Fibroblast of skin of abdomen (primary cell): ENCODE measurements around the gene MTHFSD. TPM values are rescaled to one million over a fixed set of nuclear protein-coding genes. Genes with fewer than 3 reads are reported as not detected.
"Not testable (repeated sequence)": the region's sequence is repeated elsewhere in the genome, so short reads cannot be mapped to it uniquely, and the experiment has no call there.

ENCODE experiments used
- DNase-seq: peaks from one replicate; pipeline ENCODE4 v3.0.0-alpha.2; 2013
- polyA plus RNA-seq, 2 experiments: library from polyadenylated mRNA; unstranded; fragments of 120-200 nt; gene quantifications; one replicate each; pipeline ENCODE4 v1.2.1, GENCODE V29; 2013; ENCODE audit not compliant: insufficient read length in 2 of 2

The MTHFSD gene, protein sequence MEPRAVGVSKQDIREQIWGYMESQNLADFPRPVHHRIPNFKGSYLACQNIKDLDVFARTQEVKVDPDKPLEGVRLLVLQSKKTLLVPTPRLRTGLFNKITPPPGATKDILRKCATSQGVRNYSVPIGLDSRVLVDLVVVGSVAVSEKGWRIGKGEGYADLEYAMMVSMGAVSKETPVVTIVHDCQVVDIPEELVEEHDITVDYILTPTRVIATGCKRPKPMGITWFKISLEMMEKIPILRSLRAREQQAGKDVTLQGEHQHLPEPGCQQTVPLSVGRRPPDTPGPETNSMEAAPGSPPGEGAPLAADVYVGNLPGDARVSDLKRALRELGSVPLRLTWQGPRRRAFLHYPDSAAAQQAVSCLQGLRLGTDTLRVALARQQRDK
- polyA plus RNA-seq (2013, experiment 1 of 2; ENCODE audit: insufficient read length), result 12.9 TPM
- 12.8 TPM for polyA plus RNA-seq (2013, experiment 2 of 2; ENCODE audit: insufficient read length)

DNA sequence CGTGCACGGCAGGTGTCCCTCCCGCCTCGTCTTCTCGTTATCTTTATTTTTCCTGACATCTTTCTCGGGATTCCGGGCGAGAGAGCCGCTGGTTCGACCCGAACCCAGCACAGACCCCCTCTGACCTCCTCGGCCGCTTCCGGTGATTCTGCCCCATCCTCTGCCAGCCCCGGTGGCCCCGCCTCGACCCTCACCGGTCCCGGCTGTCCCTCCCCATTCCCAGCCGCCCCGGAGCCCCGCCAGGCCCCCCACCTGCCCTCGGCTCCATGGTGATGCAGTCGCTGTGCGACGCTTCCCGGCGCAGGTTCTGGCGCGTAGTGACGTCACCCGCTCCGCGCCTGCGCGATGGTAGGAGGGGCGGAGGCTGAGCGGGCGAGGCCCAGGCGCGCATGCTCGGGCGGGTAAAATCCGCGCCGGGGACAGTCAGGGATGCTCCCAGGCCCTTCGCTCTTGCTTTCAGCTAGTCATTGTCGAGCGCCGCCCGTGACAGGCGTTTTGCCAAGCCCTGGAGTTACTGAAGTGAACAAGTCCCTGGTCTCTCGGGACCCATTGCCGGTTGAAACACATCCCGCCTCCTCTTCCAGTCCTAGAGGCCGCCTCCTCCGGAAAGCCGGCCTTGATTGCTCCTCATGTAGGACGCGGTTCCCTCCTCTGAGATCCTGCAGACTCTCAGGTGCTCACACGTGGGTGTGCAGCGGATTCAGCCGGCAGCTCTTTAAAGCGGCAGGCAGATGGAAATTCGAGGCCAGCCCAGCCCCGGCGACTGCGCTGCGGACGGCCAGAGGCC, at the start of gene MTHFSD:
Gene MTHFSD (minus strand): TSS at position 319 of the 787 bp plus-strand sequence. CDS start 51 bp downstream, at position 268.
- peak; percentile 93 for DNase-seq

DNA sequence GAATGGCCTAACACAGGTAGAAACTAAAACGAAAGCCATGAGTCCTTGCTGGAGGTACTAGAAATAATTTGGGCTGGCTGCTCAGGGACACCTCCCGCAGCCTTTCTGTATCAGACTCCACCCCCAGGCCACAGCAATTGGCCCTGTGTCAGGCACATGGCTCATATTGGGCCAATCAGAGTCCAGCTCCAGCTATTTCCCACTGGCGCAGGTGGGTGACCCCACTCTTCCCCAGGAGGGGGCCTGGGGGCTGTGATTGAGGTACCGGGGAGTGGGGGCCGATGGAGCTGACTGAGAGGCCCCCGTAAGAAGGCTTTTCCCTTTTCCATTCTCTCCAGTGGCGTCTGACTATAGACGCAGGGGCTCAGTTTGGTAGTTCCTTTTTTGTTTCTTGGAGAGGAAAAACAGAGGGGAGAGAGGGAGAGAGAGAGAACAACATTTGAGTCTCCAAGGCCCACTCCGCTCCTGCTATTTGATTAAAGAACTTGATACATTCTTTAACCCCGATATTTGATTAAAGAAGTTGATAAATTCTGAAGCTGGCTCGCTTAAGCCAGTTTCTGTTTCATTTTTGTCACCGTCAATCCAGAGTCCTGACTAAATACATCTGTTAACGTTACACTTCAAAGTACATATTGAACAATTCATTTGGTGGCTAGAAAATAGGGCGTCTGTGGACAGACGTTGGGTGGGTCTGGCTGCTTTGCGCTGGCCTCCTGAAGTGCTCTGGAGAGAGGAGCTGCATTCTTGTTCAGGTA, 49.6 kb upstream of the MTHFSD start:
- no peak for DNase-seq

DNA sequence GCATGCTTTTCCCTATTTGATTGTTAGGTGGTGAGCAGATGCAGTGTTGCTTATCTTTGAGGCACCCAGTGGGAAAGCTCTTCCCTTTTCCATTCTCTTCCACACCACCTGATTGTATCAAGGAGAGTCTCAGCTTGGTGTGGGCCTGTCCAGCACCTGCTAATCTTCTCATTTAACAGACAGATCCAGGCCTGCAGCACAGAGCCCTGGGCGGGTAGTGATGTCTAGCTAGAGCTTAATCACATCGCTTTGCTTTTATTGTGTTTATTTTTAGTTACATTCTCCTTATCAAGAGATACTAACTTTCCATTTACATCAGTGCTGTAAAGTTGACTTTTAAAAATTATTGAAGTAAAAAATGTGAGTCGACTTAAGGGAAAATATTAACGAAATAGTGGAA, 47.5 kb upstream of the MTHFSD start:
- no peak for DNase-seq

DNA sequence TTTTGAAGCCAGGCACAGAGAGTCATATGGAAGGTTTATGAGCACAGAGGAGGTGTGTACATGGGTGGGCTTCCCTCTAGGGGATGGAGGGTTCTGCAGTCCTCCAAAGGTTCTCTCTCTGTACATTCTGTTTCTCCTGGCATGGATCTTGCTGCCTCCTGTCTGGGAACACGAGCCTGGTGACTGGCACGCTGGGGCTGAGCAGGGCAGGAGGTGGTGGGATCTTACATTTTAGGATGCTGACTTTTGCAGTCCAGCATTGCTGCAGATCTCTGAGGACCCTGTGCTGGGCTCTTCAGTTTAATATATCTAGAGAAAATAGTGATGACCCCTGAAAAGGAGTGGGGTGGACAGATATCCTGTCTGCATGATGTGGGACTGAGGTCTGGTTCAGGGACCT, 46.3 kb upstream of the MTHFSD start:
- DNase-seq, result no peak

DNA sequence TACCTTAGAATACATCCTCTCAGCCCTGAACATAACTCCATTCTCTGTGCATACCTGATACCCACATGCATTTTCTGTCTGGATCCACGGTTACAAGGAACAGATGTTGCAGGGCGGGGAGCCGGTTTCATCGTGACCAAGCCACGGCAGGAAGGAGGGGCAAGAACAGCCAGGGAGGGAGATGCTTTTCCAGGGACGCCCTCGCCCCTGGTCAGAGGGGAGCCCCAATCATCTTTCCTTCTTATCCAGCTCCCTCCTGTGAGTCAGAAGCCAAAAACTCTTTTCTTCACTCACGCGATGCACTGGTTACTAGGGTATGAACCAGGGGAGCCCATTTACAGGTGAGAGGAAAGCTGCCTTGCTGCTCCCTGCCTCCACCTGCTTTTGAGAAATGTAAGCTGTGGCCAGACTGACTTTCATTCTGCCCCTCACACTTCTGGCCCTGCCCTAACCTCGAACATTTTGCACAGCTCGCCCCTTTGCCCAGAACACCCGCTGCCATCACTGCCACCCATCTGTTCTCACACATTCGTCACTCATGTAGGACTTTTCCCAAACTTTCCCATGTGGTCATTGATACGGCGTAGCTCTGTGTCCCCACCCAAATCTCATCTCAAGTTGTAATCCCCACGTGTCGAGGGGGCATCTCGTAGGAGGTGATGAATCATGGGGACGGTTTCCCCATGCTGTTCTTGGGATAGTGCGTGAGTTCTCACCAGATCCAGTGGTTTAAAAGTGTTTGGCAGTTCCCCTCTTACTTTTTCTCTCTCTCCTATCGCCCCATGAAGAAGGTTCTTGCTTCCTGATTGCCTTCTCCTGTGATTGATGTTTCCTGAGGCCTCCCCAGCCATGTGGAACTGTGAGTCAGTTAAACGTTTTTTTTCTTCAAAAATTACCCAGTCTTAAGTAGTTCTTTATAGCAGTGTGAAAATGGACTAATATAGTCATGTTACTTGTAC, 43.9 kb upstream of the MTHFSD start:
- peak; percentile 83 for DNase-seq

DNA sequence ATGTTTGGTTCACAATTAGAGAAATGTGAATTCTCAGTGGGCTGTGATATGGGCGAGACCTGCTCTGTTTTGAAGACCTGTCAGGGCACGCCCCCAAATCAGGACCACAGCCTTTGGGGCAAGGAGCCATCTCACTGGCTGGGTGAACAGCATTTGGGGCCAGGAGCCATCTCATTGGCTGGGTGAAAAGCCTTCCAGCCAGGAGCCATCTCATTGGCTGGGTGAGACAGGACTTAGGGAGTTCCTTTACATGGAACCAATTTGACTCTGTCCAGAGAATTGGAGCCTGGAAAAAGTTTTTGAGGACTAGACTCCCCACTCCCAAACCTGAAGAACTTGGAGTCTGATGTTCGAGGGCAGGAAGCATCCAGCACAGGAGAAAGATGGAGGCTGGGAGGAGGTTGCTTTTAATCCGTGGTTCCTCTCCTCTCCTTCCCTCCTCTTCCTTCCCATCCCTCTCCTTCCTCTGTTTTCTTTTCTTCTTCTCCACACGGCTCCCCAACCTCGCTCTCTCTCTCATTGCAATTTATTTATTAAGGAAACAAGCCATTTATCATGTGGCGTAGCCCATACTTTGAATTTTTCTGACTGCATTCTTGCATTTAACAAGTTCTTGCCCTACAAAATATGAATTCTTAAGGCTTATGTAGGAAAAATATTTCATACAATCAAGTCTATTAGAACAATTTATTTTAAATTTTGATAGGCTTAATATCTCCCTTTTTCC, 43.0 kb upstream of the MTHFSD start:
- DNase-seq, result peak; percentile 68

DNA sequence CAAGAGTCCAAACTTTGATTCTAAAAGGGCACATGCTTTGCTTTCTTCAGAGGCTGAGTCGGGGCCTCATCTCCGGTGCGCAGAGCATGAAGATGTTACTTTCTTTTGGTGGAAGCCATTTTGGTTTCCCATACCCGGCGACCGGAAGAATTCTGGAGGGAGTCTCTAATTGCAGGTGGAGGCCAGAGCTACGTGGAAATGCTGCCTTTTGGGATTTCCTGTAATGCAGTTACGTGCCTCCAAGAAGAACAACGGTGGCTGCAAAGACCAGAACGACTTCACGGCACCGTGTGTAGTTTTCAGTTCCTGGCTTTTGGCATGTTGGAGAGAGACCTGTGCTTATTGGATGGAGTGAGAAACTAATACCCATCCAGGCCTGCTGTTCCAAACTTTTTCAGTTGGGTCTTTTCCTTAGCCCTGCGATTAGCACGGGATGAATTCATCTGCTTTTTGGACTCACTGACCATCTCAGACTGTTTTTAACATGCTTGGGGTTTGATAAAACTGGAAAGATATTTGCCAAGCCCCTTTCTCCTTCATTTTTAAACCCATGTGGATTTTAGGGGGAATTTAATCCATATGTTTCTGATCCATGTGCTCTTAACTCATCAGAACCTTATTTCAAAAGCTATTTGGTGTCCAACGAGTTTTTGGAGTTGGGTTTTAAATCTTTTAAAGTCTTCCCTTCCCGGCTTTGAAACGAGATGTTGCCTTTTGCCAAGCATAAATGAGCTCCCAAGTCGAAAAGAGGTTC, 42.3 kb upstream of the MTHFSD start:
- DNase-seq, result no peak

DNA sequence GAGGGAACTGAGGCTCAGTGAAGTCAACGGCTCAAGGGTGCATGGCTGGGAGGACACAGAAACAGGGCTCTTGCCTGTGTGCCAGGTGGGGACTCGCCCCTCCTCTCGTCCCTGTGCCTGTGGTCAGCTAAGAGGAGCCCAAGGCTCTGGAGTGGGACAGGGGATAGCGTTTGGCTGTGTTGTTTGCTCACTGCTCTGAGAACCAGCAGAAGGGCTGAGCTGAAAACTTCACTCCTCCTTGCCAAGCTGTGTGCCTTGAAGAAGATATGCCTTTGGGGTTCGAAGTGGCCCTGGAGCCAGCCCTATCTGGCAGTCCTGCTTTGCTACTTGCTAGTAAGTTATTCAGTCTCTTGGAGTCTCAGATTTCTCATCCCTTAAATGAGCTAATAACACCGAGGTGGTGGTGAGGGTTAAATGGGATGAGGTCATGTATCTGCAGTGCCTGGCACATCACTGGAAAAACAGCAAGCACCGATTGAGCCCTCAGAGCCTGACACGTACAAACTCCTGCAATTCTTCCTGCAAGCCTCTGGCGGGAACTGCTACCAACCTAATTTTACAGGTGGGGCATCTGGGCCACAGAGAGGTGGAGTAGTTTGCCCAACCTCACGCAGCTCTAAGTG, 41.1 kb upstream of the MTHFSD start:
- DNase-seq, result peak; percentile 39

DNA sequence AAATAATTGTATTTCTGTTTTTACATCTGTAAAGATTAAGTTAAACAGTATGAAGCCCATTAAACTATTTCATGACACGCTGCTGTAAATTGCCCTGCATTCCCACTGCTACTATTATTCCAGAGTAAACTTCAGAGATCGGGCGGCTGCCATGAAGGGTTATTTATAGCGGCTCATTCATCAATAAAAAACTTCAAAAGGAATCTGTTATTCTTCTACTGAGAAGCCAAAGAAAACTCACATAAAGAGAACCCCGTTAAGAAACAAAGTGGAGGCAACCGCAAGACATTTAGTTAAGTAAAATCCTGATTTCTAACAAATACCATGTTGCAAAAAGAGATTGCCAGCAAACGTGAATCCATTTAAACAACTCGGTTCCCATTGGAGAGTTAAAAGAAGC, 39.7 kb upstream of the MTHFSD start:
- peak; percentile 72 for DNase-seq

DNA sequence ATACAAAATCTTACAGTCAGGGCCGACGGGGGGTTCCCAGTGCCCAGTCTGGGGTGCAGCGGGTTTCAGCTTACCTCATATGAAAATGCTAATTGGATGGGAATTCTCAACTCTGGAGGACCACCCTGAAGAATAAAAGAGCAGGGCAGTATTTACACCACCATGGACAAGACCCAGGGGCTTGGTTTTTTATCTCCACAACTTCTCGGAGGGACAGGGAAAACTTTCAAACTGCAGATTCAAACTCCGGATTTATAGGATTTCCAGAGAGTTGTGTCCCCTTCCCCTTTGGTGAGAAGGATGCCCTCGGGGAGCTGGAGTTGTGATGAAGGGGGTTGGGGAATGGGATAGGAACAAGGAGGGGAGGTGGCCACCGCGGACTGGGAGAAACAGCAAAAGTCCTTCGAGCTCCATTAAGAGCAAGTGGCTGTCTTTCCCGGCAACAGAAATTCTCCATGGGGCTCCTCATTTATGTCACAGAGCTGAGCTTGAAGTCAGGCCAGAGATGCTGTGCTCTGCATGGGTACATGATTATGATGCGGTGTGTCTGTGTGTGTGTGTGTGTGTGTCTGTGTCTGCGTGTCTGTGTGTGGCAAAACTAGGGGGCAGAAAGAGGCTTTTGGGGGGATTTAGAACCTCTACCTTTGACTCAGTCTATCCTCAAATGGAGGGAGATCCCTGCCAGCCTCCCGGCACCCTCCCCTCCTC, 39.0 kb upstream of the MTHFSD start:
- no peak for DNase-seq

DNA sequence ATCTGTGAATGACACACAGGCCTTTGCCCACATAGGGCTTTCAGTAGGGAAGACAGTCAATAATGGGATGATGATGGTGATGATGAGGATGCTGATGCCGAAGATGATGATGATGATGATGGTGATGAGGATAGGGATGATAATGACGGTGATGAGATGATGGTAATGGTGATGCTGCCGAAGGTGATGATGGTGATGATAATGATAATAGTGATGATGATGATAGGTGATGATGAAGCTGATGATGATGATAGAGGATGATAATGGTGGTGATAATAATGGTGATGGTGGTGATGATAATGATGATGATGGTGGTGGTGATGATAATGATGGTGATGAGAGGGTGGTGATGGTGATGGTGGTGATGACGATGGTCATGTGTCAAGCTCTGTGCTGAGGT, 36.2 kb upstream of the MTHFSD start:
- no peak for DNase-seq

DNA sequence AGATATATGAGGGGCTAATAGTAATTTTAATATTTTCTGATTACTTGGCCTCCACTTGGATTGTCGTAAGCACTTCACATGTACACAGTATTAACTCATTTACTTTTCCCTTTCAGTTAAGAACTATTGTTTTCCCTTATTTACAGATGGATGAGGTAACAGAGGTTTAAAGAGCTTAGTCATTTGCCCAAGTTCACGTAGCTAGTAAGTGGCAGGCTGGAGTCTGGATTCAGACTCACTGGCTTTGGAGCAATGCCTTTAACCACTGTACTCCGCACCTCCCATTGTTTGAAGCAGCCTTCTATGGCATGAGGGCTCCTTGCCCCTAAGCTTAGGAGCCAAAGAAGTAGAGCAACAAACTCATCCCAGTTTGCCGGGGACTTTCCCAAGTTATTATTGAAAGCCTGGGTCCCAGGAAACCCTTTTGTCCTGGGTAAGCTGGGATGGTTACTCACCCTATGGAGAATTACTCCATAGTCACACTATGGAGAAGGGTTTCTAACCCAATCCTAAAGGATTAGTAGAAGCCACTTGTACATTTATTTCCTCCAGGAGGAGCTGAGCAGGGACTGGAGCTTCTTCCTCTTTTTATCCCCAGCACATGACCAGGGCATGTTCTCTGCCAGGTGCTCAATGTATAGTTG, 35.6 kb upstream of the MTHFSD start:
- peak; percentile 79 for DNase-seq

DNA sequence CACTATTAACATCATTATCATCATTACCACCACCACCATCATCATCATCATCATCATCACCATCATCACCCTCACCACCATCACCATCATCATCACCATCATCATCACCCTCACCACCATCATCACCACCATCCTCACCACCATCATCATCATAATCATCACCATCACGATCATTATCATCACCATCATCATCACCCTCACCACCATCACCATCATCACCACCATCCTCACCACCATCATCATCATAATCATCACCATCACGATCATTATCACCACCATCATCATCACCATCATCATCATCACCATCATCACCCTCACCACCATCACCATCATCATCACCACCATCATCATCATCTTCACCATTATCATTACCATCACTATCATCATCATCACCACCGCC, 32.9 kb upstream of the MTHFSD start:
- DNase-seq, result not testable (repeated sequence)

DNA sequence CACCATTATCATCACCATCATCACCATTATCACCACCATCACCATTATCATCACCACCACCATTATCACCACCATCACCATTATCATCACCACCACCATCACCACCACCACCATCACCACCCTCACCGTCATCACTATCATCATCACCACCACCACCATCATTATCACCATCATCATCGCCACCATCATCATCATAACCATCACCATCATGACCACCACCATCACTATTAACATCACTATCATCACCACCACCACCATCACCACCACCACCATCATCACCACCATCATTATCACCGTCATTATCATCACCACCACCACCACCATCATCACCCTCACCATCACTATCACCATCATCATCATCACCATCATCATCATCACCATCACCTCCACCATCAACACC, 32.5 kb upstream of the MTHFSD start:
- no peak for DNase-seq

DNA sequence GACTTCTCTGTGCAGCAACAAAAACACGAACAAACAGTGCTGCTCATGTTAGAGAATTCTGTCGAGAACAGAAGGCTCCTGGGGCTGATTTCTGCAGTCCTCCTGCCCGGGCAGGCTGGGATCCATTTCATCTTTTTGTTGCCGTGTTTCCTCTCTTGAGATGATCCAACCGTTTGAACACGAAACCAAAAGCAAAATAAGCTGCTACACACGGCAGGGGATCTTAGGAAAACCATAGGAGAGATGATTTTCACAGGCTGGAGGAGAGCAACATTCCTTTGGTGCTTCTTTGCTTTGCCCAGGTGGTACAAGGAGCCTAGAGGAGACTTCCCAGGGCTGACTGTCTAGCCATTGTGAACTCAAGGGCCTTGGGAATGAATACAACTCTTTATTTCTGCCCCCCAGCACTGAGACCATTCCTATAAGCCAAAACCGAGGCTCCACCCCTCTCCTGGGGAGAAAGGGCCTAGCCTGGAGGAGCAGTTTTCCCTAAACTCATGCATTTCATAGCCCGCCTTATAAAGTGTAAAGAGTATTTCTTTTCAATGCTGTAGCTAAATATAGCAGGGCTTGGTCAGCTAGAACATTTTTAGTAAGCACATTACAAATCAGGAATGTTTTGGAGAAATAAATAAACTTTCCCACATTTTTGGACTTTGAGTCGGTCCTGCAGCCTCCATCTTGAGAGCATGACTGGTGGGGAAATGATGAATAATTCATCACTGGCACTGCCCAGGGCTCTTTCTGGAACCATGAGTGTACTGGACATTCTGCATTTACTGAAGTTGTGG, 31.0 kb upstream of the MTHFSD start:
- peak; percentile 82 for DNase-seq

DNA sequence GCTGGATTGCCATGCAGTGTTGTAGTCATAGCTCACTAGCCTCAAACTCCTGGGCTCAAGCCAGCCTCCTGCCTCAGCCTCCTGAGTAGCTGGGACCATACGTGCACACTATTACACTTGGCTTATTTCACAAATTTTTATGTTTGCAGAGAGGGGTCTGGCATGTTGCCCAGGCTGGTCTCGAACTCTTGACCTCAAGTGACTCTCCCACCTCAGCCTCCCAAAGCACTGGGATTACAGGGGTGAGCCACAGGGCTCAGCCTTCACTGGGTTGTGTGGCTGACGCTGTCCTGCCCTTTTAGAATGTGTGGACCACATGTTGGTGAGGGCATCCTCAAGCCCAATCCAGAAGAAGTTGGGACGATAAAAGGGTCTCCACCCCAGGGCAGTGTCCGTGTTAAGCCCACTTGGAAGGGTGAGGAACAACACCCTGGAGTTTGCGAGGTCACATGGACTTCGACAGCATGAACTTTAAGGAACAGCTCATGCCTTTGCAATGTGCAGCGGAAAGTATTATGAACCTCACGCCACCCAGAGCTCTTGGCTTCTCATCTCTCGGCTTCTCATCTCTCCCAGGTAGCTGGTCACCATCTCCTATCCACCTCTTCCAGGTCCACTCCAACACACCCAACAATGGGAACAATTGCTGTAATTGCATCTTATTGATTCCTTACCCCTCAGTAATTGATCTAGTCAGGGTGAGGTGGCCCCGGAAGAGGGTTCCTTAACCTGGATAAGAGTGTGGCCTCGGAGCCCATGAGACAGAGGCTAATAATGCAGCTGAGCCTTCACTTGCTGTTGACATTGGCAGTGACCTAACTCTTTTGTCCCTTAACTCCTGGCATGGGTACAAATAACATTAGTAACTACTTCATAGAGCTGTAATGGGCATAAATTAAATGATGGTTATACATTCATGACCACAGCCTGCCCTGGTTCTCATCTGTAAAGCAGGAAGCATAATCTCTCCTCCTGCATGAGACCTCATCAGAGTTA, 30.0 kb upstream of the MTHFSD start:
- no peak for DNase-seq
